SK-N-DZ (cell line): ENCODE measurements around the gene KDM2A.
"Not testable (repeated sequence)": the region's sequence is repeated elsewhere in the genome, so short reads cannot be mapped to it uniquely, and the experiment has no call there.

Experiments used
- DNase-seq: peaks from one replicate; pipeline ENCODE4 v3.0.0-alpha.2; 2015; ENCODE audit warnings: low spot score

The KDM2A gene

GRCh38 chr11:67117672-67118180 is 1.3 kb upstream of the KDM2A start:
- no peak for DNase-seq

DNA sequence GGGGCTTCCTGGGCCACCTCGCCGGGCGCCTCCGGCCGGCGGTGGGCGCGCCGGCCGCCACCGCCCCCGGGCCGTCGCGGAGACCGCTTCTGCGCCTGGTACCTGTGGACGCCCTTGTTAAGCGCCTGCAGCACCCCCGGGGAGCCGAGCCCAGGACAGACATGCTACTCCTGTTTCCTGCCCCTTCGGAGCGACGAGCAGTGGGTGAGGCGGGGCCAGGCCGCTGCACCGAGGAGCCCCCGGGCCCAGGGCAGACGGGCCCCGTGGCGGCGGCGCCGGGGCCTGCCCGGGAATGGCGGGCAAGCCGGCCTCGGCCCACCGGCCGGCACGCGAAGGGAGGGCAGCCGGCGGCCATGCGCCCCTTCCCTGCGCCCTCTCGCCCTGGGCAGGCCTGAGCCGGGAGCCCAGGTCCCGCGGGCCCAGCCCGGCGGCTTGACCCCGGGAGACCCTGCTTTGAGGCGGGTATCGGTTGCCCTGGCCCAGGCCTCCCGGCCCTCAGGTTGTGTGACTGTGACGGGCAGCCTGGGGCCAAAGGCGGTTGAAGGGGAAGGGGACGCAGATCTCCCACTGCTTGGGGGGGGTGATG is 789 bp upstream of the KDM2A start:
- DNase-seq = no peak

- no peak for DNase-seq
Measured at GRCh38 chr11:67119585-67120391, 725 bp downstream of the KDM2A start.

DNA sequence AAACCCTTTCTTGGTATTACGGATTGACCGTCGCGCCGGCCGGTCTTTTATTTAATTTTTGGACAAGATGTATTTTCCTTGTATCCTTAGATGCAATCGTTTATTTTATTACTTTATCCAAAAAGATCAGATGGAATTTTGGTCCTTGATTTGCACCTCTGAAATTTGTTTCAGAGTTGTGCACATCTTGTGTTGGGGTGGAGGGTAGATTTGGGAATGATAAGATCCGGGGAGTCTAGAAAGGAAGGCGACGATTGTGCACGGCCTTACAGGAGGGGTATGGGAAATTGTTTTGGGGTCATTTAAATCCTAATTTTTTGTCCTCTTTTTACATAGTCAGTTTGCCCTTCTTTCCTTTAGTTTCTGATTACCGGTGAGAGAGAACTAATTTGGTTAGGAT is 1.4 kb downstream of the KDM2A start:
- no peak for DNase-seq

DNA sequence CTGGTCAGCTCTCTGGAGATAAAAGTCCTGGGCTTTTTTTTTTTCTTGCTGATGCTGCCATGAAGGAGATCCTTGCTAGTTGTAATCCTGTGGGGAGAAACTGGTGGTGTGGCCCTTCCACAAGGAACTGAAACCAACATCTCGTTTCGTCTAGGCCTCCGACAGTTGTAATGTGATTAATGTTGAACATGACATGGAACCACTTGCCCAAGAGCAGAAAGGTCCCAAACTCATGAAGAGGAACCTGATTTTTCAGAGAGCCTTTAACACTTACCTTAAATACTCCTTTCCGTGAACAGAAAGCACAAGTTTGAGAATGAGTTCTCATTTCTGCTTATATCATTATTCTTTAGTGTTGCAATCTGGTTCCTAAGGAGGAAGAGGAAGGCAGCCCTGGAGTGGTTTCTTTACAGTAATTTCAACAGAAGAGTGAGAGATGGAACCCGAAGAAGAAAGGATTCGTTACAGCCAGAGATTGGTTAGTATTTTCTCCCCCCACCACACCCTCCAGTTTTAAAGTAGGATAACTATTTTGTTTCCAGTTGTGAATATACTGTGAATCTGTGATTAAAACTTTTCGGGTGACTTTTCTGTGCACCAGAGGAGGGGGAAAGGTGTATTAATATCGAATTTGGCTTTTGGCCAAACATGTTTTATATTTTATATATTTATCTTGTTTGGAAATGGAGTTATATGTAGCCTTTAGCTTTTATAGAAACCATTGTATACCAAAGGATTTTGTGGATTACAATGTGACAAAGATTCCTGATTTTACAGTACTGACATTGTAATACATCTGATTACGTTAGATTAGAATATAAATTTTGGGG is 2.0 kb downstream of the KDM2A start:
- DNase-seq = no peak

DNA sequence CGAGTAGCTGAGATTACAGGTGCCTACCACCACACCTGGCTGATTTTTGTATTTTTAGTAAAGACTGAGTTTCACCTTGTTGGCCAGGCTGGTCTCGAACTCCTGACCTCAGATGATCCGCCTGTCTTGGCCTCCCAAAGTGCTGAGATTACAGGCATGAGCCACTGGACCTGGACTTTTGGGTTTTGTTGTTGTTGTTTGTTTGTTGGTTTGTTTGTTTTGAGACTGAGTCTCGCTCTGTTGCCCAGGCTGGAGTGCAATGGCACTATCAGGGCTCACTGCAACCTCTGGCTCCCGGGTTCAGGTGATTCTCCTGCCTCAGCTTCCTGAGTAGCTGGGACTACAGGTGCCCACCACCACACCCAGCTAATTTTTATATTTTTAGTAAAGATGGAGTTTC is 4.7 kb downstream of the KDM2A start:
- DNase-seq = not testable (repeated sequence)

GRCh38 chr11:67126243-67126642 is 7.2 kb downstream of the KDM2A start:
- DNase-seq = not testable (repeated sequence)

DNA sequence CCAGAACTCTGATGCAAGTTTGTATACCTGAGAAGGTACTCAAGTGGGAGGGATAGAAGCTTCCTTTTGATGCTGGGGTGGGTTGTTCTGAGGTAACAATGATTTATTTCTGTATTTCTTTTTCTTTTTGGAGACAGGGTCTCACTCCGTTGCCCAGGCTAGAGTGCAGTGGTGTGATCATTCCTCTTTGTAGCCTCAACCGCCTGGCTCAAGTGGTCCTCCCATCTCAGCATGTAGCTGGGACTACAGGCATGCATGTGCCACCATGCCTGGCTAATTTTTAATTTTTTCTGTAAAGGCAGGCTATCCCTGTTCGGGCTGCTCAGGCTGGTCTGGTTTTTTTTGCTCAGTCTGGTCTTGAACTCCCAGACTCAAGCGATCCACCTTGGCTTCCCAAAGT is 7.9 kb downstream of the KDM2A start:
- DNase-seq = no peak

- DNase-seq = not testable (repeated sequence)
Measured at GRCh38 chr11:67130861-67131260, 11.8 kb downstream of the KDM2A start.

DNA sequence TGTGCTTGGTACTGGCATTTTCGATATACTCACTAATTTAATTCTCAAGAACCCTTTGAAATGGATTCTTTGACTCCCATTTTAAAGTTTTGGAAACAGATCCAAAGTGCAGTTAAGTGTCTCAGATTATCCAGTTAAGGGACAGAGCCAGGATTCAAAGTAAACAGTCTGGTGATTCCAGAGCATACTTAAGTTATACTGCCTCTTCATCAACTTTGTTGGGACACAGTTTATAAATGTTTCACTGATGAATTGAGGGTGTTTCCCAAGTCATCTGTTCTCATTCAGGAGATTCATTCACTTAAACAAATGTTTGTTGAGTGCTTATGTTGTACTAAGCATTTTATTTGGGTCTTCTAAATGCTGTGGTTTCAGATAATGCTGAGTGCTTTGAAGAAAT is 17.1 kb downstream of the KDM2A start:
- no peak for DNase-seq

DNA sequence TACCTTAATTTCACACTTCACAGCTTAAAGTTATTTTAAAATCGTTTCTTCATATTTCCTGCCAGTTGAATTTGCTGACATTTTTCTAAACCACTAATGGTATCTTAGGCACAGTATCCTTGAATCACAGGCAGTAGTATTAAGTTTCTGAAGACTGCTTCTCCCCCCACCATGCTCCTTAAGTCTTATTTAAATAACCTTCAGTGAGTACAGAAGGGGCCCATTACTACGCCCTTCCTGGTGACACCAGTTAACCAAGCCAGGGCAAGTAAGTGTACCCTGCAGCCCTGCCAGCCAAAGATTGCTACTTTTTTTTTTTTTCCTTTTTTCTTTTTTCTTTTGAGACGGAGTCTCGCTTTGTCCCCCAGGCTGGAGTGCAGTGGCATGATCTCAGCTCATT is 19.9 kb downstream of the KDM2A start:
- DNase-seq = no peak

DNA sequence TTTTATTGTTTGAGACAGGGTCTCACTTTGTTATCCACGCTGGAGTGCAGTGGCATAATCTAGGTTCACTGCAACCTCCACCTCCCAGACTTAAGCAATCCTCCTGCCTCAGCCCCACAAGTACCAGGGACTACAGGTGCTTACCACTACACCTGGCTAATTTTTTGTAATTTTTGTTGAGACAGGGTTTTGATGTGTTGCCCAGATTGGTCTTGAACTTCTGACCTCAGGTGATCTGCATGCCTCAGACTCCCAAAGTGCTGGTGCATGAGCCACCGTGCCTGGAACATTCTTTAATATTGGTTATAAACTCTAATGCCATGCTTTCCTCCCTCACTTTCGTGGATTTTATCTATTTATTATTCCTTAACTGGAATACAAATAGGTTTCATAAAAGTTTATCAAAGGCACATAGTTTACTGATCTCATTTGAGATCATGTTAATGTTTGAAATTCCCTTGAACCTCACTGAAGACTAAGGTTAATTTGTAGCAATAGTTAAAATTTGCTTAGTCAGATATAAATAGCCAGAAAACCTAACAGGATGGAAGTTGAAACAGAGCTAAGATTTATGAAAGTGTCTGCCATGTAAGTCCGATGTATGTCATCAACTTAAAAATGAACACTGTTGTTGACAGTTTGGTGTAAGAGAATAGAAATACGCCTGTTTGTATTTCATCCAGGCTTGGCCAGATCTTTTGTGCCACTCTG is 27.6 kb downstream of the KDM2A start:
- no peak for DNase-seq

GRCh38 chr11:67153971-67154370 is 34.9 kb downstream of the KDM2A start:
- DNase-seq = no peak

DNA sequence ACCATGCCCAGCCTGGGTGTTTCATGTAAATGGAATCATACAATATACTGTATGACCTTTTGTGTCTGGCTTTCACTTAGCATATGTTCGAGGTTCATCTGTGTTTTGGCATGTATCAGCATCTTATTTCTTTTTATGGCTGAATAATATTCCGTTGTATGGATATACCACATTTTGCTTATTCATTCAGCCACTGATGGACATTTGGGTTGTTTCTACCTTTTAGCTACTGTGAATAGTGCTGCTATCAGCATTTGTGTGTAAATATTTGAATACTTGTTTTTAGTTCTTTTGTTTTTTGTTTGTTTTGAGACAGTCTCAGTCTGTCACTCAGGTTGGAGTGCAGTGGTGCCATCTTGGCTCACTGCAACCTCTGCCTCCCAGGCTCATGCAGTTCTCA is 35.7 kb downstream of the KDM2A start:
- no peak for DNase-seq

DNA sequence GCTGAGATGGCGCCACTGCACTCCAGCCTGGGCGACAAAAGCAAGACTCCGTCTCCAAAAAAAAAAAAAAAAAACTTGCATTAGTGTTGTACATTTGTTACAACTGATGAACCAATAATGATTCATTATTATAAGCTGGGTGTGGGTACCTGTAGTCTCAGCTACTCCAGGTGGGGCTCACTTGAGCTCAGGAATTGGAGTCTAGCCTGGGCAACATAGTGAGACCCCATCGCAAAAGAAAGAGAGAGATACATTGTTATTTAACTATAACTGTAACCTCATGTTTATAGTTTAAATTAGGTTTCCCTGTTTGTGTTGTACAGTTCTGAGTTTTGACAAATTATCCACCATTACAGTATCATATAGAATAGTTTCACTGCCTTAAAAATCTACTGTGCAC is 38.6 kb downstream of the KDM2A start:
- no peak for DNase-seq

DNA sequence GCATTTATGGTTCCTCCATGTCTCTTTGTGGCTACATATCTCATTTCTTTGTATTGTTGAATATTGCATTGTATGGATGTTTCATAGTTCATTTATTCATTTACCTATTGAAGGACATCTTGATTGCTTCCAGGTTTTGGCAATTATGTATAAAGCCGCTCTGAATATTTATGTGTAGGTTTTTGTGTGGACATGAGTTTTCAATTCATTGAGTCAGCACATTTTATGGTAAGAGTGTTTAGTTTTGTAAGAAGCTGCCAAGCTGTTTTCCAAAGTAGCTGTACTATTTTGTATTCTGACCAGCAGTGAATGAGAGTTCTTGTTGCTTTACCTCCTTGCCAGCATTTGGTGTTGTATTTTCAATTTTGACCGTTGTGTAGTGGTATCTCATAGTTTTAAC is 39.2 kb downstream of the KDM2A start:
- DNase-seq = no peak

DNA sequence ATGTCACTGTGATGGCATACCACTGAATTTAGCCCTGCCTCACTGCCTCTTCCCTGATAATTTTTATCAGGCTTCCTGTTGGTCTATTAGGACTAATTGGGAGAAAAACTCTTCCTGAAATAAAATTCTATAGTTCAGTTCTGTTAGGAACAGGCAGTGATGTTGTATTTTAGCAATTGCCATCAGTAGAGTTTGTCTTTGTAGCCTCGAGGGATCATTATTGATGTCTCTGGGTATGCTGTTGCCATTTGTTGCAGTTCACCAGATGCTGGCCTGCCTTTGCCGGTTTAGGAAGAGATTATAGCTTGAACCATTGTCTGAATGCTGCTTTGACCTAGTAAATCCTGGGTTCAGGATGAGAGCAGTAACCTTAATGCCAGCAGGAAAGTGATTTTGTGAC is 41.0 kb downstream of the KDM2A start:
- no peak for DNase-seq

DNA sequence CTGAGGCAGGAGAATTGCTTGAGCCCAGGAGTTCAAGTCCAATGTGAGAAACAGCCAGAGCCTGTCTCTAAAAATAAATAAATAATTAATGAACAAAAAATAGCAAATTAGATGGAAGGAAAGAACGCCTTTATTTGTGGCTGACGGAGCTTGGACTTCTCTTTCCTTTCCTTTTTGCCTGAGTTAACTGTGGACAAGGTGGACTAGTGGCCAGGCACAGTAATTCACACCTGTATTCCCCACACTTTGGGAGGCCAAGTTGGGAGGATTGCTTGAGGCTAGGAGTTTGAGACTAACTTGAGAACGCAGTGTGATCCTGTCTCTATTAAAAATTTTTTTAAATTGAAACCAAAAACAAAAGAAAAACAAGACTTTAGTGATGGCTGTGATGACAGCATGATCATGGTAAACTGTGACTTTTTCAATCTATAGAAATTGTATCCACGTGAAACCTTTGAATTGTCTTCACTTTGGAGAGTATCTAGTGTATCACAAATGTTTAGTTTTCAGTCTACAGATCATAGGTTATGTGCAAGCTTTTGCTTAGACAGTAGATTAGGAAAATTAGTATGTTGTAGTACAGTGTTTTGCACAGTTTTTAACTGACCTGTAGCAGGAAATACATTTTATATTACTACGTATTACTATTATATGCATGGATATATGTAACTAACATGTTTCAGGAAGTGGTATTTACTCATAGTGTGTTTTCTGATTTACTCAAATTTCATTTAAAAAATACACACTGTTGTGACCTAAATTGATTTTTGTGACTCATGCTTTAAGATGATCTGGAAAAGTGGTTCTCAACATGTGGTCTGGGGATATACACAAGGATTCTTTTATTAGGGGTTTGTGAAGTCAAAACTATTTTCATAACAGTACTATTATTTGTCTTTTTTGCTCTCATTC is 42.1 kb downstream of the KDM2A start:
- DNase-seq = no peak

DNA sequence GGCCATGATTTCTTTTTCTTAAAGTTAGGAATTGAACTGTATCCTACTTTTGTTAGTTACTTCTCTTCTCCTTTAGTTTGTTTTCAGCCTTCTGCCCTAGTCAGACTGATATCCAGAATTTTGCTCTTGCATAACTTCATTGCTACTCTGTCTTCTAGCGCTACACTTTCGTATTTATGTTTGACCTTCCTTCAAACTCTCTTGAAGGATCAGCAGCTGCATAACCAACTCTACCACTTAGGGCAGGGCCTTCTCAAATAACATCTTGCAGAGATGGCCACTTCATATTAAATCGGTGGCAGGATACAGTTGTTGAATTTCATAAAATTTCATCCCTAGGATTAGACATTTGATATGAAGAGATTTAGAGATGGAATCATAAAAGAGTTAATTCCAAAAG is 43.9 kb downstream of the KDM2A start:
- DNase-seq = no peak

- no peak for DNase-seq
Measured at GRCh38 chr11:67165623-67166022, 46.6 kb downstream of the KDM2A start.

DNA sequence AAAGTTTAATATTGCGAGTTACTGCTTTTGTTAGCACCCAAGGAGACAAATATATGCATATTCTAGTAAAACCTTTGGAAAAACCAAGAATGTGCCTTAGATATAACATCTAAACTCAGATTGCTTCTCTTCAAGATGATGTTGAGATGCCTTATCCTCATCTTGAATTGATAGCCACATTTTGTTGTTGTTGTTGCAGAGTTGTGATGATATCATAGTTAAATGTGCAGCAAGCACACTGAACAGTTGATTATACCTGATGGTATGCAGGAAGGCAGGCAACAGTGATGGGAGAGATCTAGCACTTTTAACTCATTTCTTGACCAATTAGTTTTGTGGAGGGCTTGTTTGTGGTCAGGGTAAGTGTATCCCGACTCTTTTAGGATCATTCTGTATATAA is 48.0 kb downstream of the KDM2A start:
- DNase-seq = no peak
